Measurements from ENCODE around the gene SF3B5. TPM values are rescaled to one million over a fixed set of nuclear protein-coding genes. Genes with fewer than 3 reads are reported as not detected.
A peak's percentile ranks its signal among the peaks of the same experiment; 100 is the strongest.

SF3B5 gene
- total RNA-seq (100 to 1,000 TPM; 107 to 158 (median 120) TPM), polyA plus RNA-seq (100 to 1,000 TPM in 1 of 2 donors, 10 to 100 TPM in 1; 84.2 to 333 TPM)
- long read RNA-seq, donor 1, transcript SF3B5-201 (1 exons, 693 nt): major isoform, 42 of 42 reads
- long read RNA-seq, donor 1, partial matches to known transcripts: 0 of 42 reads
- long read RNA-seq, donor 1, other reads (novel, unspliced or antisense): 0 of 42 reads
- long read RNA-seq, donor 2, transcript SF3B5-201 (1 exons, 693 nt): major isoform, 47 of 47 reads
- long read RNA-seq, donor 2, partial matches to known transcripts: 0 of 47 reads
- long read RNA-seq, donor 2, other reads (novel, unspliced or antisense): 0 of 47 reads
- long read RNA-seq, donor 3, transcript SF3B5-201 (1 exons, 693 nt): major isoform, 8 of 8 reads
- long read RNA-seq, donor 3, partial matches to known transcripts: 0 of 8 reads
- long read RNA-seq, donor 3, other reads (novel, unspliced or antisense): 0 of 8 reads

DNA sequence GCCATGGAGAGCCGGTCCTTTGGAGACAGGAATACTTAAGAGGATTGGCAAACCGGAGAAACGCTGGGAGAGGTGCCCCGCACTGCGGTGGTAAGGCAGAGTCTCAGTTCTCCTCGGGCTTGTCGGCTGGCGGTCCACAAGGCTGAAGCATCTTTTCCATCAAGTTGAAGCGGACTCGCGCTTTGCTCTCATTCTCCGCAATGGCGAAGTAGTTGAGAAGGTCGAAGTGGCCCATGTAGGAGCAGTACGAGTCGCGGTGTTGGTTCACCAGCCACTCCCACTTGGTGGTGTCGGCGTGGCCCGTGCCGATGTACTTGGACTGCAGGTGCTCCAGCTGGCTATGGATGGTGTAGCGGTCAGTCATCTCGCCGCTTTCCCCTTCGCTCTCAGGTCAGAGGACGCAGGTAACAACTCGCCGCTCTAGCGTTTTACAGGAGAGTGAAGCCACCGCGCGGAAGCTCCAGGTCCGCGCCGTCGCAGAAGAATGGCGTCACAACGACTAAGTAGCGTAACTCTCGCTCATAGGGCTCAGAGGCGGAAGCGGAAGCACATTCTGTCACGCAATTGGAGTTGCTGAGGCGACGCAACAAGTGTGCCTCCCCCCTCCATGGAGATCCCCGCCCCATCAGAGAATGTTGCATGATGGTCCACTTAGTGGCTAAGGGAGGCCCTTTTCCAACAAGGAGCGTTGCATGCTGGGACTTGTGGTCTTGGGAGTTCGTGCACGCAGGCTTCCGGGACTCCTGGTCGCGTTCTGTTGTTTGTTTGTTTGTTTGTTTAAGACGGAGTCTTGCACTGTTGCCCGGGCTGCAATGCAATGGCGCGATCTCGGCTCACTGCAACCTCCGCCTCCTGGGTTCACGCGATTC, at the start of gene SF3B5:
Gene SF3B5, minus strand, starts transcription at position 440 of the 869 bp plus-strand sequence. Its CDS starts 76 bp downstream, at position 364.
- DNase-seq (peak; percentile 96 to 99), ATAC-seq (peak; percentile 99 to 100 (median 100))
- peak within 1 kb of the TSS; percentile 59 to 92 (median 86) for H3K27ac ChIP-seq
- no peaks in the 10 kb centered on the region for H3K9me3 ChIP-seq
- H3K36me3 ChIP-seq: peaks cover 0 to 5% (median 0%) of the 10 kb centered on the region in 9 donors
- H3K4me3 ChIP-seq: peak within 1 kb of the TSS; percentile 48 to 98 (median 84)
- H3K27me3 ChIP-seq: no peaks in the 10 kb centered on the region
- intact Hi-C loops (cut with DNase I): loop anchor here in 2 of 10 donors (2.0 to 5.0 kb wide), 2 partner anchors 121 to 382 kb away; no protein-coding TSS in a partner anchor
- WGBS, 2 donors: 0% methylated on average over 60 of the region's 60 CpGs
- TF ChIP-seq, protein P1, sequence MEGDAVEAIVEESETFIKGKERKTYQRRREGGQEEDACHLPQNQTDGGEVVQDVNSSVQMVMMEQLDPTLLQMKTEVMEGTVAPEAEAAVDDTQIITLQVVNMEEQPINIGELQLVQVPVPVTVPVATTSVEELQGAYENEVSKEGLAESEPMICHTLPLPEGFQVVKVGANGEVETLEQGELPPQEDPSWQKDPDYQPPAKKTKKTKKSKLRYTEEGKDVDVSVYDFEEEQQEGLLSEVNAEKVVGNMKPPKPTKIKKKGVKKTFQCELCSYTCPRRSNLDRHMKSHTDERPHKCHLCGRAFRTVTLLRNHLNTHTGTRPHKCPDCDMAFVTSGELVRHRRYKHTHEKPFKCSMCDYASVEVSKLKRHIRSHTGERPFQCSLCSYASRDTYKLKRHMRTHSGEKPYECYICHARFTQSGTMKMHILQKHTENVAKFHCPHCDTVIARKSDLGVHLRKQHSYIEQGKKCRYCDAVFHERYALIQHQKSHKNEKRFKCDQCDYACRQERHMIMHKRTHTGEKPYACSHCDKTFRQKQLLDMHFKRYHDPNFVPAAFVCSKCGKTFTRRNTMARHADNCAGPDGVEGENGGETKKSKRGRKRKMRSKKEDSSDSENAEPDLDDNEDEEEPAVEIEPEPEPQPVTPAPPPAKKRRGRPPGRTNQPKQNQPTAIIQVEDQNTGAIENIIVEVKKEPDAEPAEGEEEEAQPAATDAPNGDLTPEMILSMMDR (IDR thresholded peaks at IDR 0.05): peak in 1 of 9 donors; percentile 12
- H3K4me1 ChIP-seq: peaks cover 6 to 27% (median 17%) of the 10 kb centered on the region in 9 donors

DNA sequence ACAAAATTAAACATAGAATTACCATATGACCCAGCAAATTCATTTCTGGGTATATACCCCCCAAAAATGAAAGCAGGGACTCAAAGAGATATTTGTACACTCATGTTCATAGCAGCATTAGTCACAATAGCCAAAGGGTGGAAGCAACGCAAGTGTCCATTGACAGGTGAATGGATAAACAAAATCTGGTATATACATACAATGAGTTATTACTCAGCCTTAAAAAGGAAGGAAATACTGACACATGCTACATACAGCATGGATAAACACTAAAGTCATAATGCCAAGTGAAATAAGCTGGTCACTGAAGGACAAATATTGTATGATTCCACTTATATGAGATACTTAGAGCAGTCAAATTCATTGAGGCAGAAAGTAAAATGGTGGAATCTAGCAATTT, 49.6 kb upstream of the SF3B5 start:
- WGBS, 2 donors: 88 to 89% methylated on average over 1 of the region's 1 CpG
- DNase-seq (no peak), ATAC-seq (no peak)
- no peaks in the 10 kb centered on the region for H3K27me3 ChIP-seq
- H3K27ac ChIP-seq: no peak overlapping the region
- TF ChIP-seq, protein P1 (IDR thresholded peaks at IDR 0.05): no peak
- no peaks in the 10 kb centered on the region for H3K36me3 ChIP-seq
- peaks cover 0 to 10% (median 0%) of the 10 kb centered on the region in 9 donors for H3K4me1 ChIP-seq
- intact Hi-C loops (cut with DNase I): loop anchor here in 2 of 10 donors (5.0 kb wide), 2 partner anchors 38 to 72 kb away; no protein-coding TSS in a partner anchor
- H3K9me3 ChIP-seq: no peaks in the 10 kb centered on the region
- no peak overlapping the region for H3K4me3 ChIP-seq

DNA sequence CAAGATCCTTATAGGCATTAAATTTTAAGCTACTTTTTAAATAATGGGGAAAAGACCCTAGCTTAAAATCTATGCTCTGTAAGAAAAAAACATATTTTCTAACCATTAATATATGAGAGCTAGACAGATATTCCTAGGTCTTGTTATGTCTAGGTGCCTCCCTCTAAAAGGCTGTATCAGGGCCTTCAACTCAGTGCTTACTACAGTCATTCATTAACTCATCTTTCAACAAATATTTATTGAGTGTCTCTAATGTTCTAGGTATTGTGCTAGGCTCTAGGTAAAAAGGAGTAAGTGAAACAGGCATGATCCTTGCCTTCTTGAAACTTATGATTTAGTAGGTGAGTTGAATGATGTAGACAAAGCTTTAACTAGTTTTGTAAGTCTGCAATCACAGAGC, 48.5 kb upstream of the SF3B5 start:
- Histone ChIP-seq H3K36me3 (no peaks in the 10 kb centered on the region), H3K4me1 (no peaks in the 10 kb centered on the region), H3K4me3 (no peak overlapping the region), H3K27ac (no peak overlapping the region), H3K9me3 (no peaks in the 10 kb centered on the region), H3K27me3 (no peaks in the 10 kb centered on the region)
- DNase-seq: no peak
- TF ChIP-seq, protein P1 (IDR thresholded peaks at IDR 0.05): no peak
- intact Hi-C loops (cut with DNase I): no loop called here
- ATAC-seq: no peak

DNA sequence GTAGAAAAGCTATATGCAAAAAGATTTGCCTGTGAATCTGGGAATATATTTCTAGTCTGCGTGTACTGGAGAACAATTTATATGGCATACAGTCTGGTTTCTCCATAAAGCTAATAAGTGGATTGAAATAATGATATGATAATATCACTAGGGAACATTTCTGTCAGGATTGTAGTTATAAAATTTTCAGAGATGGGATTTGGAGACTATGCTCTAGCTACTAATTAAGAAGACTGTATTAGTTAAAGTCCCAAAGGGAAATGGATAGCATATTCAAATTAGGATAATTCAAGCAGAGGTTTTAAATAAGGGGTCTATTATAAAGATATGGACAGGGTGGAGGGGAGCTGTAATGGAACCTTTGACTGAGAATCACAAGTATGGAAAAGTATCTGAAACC, 47.7 kb upstream of the SF3B5 start:
- intact Hi-C loops (cut with DNase I): no loop called here
- DNase-seq (no peak), ATAC-seq (no peak)
- Histone ChIP-seq H3K27ac (no peak overlapping the region), H3K9me3 (no peaks in the 10 kb centered on the region), H3K4me1 (no peaks in the 10 kb centered on the region), H3K36me3 (no peaks in the 10 kb centered on the region), H3K4me3 (no peak overlapping the region), H3K27me3 (no peaks in the 10 kb centered on the region)
- TF ChIP-seq, protein P1 (IDR thresholded peaks at IDR 0.05): no peak
- 91 to 97% methylated on average over 1 of the region's 1 CpG for WGBS, 2 donors
